HCT116 (cell line): ENCODE measurements around the gene PRKCA. TPM values are rescaled to one million over a fixed set of nuclear protein-coding genes. Genes with fewer than 3 reads are reported as not detected.

Experiments
- ELF1 ChIP-seq: IDR thresholded peaks from 2 replicates; pipeline ENCODE4 v1.6.1; 2012; ENCODE audit warnings: low read depth, borderline replicate concordance
- JUND ChIP-seq: IDR thresholded peaks from 2 replicates; pipeline ENCODE4 v1.6.1; 2012
- POLR2A ChIP-seq: IDR thresholded peaks from 2 replicates; pipeline ENCODE4 v1.7.0; 2011; ENCODE audit warnings: borderline replicate concordance; ENCODE audit not compliant: insufficient read depth, insufficient read length; ENCODE audit errors: extremely low read depth
- REST ChIP-seq: IDR thresholded peaks from 2 replicates; pipeline ENCODE4 v1.6.1; 2012; ENCODE audit warnings: low read depth
- SIN3A ChIP-seq: IDR thresholded peaks from 2 replicates; pipeline ENCODE4 v1.6.1; 2012; ENCODE audit warnings: low read depth
- TCF7L2 ChIP-seq: IDR thresholded peaks from 2 replicates; pipeline ENCODE4 v1.7.0; 2011; ENCODE audit warnings: borderline replicate concordance, inconsistent platforms; ENCODE audit not compliant: insufficient read depth, insufficient read length; ENCODE audit errors: extremely low read depth
- YY1 ChIP-seq: IDR thresholded peaks from 2 replicates; pipeline ENCODE4 v1.6.1; 2011; ENCODE audit warnings: low read length, low read depth, moderate library complexity, mild to moderate bottlenecking; ENCODE audit not compliant: insufficient replicate concordance; ENCODE audit errors: extremely low read depth
- ZFX ChIP-seq: fragments of 450-650 bp; IDR thresholded peaks from 2 replicates; pipeline ENCODE4 v1.6.1; 2017
- total RNA-seq: library from RNA; stranded (reverse); gene quantifications from one replicate; pipeline ENCODE4 v1.2.1, GENCODE V29; 2021; ENCODE audit not compliant: unreplicated experiment
- TF ChIP-seq, protein P1 (sequence below): IDR thresholded peaks from 2 replicates; pipeline ENCODE4 v1.6.1; 2012
- TF ChIP-seq, protein P2 (sequence below): IDR thresholded peaks from 2 replicates; pipeline ENCODE4 v1.6.1; 2011; ENCODE audit warnings: mild to moderate bottlenecking, low read length, moderate library complexity; ENCODE audit not compliant: insufficient replicate concordance; ENCODE audit errors: extremely low read depth

Gene PRKCA
- total RNA-seq, 1 experiment from 2014 or later = 18.8 TPM

DNA sequence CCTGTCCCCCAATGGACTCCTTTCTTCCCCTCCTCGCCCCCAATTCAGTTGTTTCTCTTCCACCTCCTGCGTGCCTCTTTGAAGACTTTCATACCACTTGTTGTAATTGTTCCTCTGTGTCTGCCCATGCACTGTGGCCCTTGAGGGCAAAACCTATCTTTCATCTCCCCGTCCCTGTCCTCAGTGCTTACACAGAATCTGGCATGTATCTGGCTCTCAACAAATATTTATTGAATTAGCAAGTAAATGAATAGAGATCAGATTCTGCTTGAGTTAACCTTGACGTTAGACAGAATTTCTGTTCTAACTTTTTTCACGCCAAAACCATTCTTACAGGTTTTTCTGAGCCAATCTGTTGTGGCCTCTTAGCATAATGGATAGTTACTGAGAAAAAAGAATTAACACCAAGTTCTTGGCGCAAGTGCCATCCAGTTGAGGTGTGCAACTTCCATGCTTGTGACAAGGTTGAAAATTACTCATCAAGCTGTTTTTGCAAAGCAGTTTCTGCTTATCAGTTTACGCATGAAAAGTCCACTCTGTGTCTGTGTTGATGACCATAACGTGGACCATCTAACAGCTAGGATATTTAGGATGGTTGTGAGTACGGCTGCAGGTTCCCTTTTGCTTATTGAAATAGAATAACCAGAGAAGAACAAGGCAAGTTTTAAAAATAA is 215.1 kb downstream of the PRKCA start (continued):
- TF ChIP-seq REST = no peak
- no peak for TF ChIP-seq TCF7L2
- no peak for TF ChIP-seq ELF1
- TF ChIP-seq, protein P1, sequence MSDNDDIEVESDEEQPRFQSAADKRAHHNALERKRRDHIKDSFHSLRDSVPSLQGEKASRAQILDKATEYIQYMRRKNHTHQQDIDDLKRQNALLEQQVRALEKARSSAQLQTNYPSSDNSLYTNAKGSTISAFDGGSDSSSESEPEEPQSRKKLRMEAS = no peak
- TF ChIP-seq SIN3A = no peak
- no peak for TF ChIP-seq YY1
- TF ChIP-seq POLR2A = no peak
- TF ChIP-seq ZFX = no peak
- TF ChIP-seq, protein P2, sequence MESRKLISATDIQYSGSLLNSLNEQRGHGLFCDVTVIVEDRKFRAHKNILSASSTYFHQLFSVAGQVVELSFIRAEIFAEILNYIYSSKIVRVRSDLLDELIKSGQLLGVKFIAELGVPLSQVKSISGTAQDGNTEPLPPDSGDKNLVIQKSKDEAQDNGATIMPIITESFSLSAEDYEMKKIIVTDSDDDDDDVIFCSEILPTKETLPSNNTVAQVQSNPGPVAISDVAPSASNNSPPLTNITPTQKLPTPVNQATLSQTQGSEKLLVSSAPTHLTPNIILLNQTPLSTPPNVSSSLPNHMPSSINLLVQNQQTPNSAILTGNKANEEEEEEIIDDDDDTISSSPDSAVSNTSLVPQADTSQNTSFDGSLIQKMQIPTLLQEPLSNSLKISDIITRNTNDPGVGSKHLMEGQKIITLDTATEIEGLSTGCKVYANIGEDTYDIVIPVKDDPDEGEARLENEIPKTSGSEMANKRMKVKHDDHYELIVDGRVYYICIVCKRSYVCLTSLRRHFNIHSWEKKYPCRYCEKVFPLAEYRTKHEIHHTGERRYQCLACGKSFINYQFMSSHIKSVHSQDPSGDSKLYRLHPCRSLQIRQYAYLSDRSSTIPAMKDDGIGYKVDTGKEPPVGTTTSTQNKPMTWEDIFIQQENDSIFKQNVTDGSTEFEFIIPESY = no peak
- no peak for TF ChIP-seq JUND
